BJ (cell line): ENCODE results near the gene AFF4. TPM values are rescaled to one million over a fixed set of nuclear protein-coding genes. Genes with fewer than 3 reads are reported as not detected.

Experiments
- CTCF ChIA-PET: fragments of 350-600 bp; formaldehyde crosslinking; extraction: SDS; loops from one replicate; lab custom pipeline; 2021; ENCODE audit warnings: antibody characterized with exemption, inconsistent platforms; lab: Yijun Ruan, JAX
- POLR2A ChIA-PET: fragments of 300-600 bp; sonication (Branson Sonifier 250); formaldehyde crosslinking; extraction: SDS; loops from one replicate; lab custom pipeline; 2021; ENCODE audit warnings: antibody characterized with exemption; lab: Charles Lee
- DNase-seq: peaks from one replicate; pipeline ENCODE4 v3.0.0-alpha.2; 2011; ENCODE audit warnings: low read depth
- H3K27me3 ChIP-seq: 2 replicates; pipeline ENCODE4 v1.6.0; 2011; ENCODE audit warnings: low read length; ENCODE audit not compliant: control insufficient read depth, insufficient read depth
- H3K36me3 ChIP-seq: 2 replicates; pipeline ENCODE4 v1.5.1; 2011; ENCODE audit warnings: low read length; ENCODE audit not compliant: control insufficient read depth, insufficient read depth
- H3K4me3 ChIP-seq: 2 replicates; pipeline ENCODE4 v1.5.1; 2011; ENCODE audit warnings: low read depth, mild to moderate bottlenecking, control low read depth, low read length
- polyA plus RNA-seq: library from polyadenylated mRNA; depleted of rRNA; stranded (reverse); fragments of >200 nt; gene quantifications from 2 replicates; pipeline ENCODE4 v1.2.3, GENCODE V29; 2011
- TF ChIP-seq, protein P1 (sequence below): IDR thresholded peaks from 2 replicates; pipeline ENCODE4 v1.5.1; 2011; ENCODE audit warnings: low read depth, mild to moderate bottlenecking, control low read depth, inconsistent platforms, low read length, moderate library complexity; ENCODE audit not compliant: insufficient read depth

Gene AFF4
- polyA plus RNA-seq, 1 experiment, result 42.5 TPM

GRCh38 chr5:132829742-132830435 lies 133.5 kb downstream of the AFF4 start:
- ChIA-PET CTCF (interaction anchor here (0.6 to 9.4 kb wide), 21 partner anchors 9 to 461 kb away, joined by 3 to 111 read pairs (median 5); partner anchors contain the start of genes GDF9 and UQCRQ), POLR2A (no interaction called here)
- H3K4me3 ChIP-seq, result peak overlapping the region; percentile 58
- H3K27me3 ChIP-seq, result no peaks in the 10 kb centered on the region
- H3K36me3 ChIP-seq, result peaks cover 3% of the 10 kb centered on the region
- no peak for DNase-seq
- TF ChIP-seq, protein P1, sequence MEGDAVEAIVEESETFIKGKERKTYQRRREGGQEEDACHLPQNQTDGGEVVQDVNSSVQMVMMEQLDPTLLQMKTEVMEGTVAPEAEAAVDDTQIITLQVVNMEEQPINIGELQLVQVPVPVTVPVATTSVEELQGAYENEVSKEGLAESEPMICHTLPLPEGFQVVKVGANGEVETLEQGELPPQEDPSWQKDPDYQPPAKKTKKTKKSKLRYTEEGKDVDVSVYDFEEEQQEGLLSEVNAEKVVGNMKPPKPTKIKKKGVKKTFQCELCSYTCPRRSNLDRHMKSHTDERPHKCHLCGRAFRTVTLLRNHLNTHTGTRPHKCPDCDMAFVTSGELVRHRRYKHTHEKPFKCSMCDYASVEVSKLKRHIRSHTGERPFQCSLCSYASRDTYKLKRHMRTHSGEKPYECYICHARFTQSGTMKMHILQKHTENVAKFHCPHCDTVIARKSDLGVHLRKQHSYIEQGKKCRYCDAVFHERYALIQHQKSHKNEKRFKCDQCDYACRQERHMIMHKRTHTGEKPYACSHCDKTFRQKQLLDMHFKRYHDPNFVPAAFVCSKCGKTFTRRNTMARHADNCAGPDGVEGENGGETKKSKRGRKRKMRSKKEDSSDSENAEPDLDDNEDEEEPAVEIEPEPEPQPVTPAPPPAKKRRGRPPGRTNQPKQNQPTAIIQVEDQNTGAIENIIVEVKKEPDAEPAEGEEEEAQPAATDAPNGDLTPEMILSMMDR, result peak; percentile 97

GRCh38 chr5:132828846-132829494 lies 134.5 kb downstream of the AFF4 start:
- TF ChIP-seq, protein P1, result no peak
- ChIA-PET POLR2A (no interaction called here), CTCF (interaction anchor here (0.6 to 9.4 kb wide), 19 partner anchors 9 to 442 kb away, joined by 3 to 111 read pairs (median 5); partner anchors contain the start of genes GDF9 and UQCRQ)
- peaks cover 6% of the 10 kb centered on the region for H3K36me3 ChIP-seq
- no peaks in the 10 kb centered on the region for H3K27me3 ChIP-seq
- H3K4me3 ChIP-seq, result peak overlapping the region; percentile 58
- DNase-seq, result no peak

DNA sequence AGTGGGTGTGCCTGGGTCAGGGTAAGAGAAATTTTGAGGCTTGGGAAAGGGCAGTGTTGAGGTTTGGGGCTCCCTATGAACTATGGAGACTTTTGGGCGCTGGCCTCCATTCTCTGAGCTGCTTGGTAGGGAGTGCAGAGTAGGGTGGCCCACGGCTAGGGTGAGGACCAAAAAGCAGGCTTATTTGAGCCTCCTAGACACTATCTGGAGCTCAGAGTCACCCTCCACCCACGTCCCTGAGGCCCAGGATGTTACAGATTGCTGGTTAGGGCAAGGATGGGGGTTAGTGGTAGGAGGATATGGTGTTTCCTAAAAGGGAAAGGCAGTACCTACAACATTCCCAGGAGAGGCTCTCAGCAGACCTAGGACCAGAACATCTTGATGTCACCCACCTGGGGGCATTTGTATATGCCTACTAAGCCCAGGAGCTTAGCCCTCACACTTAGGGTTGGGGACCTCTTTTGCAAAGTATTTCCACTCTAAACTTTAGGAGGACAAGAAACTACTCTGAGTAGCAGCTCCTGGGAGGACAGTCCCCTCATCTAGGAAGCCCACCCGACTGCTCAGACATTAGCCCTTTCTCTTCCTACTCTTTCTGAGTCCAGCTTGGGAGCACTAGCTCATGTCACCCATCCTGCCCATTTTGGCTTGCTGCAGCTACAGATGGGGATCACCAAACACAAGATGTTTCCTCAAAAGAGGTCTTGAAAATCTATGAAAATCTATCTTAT lies 135.3 kb downstream of the AFF4 start:
- POLR2A ChIA-PET, result interaction anchor here (0.6 kb wide), 1 partner anchor 48 kb away, joined by 4 read pairs; no protein-coding TSS in a partner anchor
- Histone ChIP-seq H3K4me3 (no peak overlapping the region), H3K36me3 (peaks cover 9% of the 10 kb centered on the region), H3K27me3 (no peaks in the 10 kb centered on the region)
- DNase-seq, result no peak
- TF ChIP-seq, protein P1, result no peak
- CTCF ChIA-PET, result interaction anchor here (0.6 to 9.4 kb wide), 12 partner anchors 8 to 441 kb away, joined by 3 to 111 read pairs (median 10); partner anchors contain the start of genes GDF9 and UQCRQ

DNA sequence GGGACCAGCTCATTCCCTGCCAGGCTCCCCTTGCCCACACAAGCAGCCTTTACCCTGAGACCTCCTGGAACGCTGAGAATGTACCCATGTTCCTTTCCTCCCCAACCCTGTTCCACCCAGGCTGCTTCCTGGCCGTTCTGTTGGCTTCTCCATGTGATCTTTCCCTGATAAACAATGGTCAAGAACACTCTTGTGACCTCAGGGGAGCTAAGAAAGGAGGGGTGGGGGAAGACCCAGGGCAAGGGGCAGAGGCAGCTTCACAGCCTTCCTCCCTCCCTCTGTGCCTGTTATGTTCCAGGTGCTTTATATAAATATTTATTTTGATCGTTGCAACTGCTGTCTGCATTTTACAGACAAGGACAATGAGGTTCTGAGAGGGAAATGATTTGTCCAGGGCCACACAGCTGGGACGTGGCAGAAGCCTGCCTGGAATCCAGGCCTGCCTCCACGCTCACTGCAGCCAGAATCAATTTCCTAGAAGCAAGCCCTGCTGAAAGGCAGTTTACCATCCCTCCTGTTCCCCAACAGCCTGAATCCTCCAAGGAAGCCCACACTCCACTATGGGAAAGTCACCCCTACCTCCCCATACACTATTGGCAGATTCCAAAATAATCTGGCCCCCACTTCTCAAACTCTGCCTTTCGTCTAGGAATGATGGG lies 136.9 kb downstream of the AFF4 start:
- no peak for DNase-seq
- H3K36me3 ChIP-seq, result peaks cover 9% of the 10 kb centered on the region
- POLR2A ChIA-PET, result no interaction called here
- H3K4me3 ChIP-seq, result no peak overlapping the region
- CTCF ChIA-PET, result interaction anchor here (1.0 to 9.4 kb wide), 2 partner anchors 8 to 59 kb away, joined by 3 to 111 read pairs; no protein-coding TSS in a partner anchor
- TF ChIP-seq, protein P1, result no peak
- H3K27me3 ChIP-seq, result no peaks in the 10 kb centered on the region
